Breast epithelium (tissue), 3 donors: Measurements from ENCODE around the gene PDE7B.

Source experiments
- CTCF ChIP-seq, 3 donors: fragments of 450-650 bp; IDR thresholded peaks; one replicate each; pipeline ENCODE4 v1.5.1; 2016 to 2017; ENCODE audit warnings: antibody characterized with exemption in 3 of 3, mild to moderate bottlenecking in 3 of 3, moderate library complexity in 3 of 3
- POLR2A ChIP-seq: fragments of 450-650 bp; IDR thresholded peaks from one replicate; pipeline ENCODE4 v1.6.1; 2016; ENCODE audit warnings: antibody characterized with exemption, mild to moderate bottlenecking, moderate library complexity

GRCh38 chr6:136117081-136117480 lies 265.6 kb downstream of the PDE7B start:
- no peak for TF ChIP-seq POLR2A
- TF ChIP-seq CTCF (IDR thresholded peaks at IDR 0.05), result no peak
